HG03558 (cell line): ENCODE measurements around the gene KDM6B.

Source experiments
- ATAC-seq: cut with Tn5 transposase; IDR thresholded peaks from one replicate; pipeline ENCODE4 v1.9.1; 2021; ENCODE audit warnings: moderate number of reproducible peaks; ENCODE audit not compliant: unreplicated experiment; ENCODE audit errors: extremely low read depth

Gene KDM6B

GRCh38 chr17:7838090-7839075 lies 4.4 kb downstream of the KDM6B start:
- no peak for ATAC-seq

GRCh38 chr17:7839190-7839875 lies 5.3 kb downstream of the KDM6B start:
- no peak for ATAC-seq

GRCh38 chr17:7839876-7840261 lies 5.9 kb downstream of the KDM6B start:
- ATAC-seq, result no peak

GRCh38 chr17:7840441-7840840 lies 6.4 kb downstream of the KDM6B start:
- ATAC-seq, result no peak

- ATAC-seq, result no peak
Observed at GRCh38 chr17:7840875-7841274, 6.9 kb downstream of the KDM6B start.

GRCh38 chr17:7841396-7841914 lies 7.4 kb downstream of the KDM6B start:
- no peak for ATAC-seq

GRCh38 chr17:7841915-7842379 lies 7.9 kb downstream of the KDM6B start:
- ATAC-seq, result no peak

GRCh38 chr17:7842380-7843256 lies 8.6 kb downstream of the KDM6B start:
- no peak for ATAC-seq

GRCh38 chr17:7843257-7843535 lies 9.2 kb downstream of the KDM6B start:
- no peak for ATAC-seq

GRCh38 chr17:7843536-7844291 lies 9.7 kb downstream of the KDM6B start:
- ATAC-seq, result no peak

GRCh38 chr17:7844292-7845154 lies 10.5 kb downstream of the KDM6B start:
- ATAC-seq, result no peak

GRCh38 chr17:7845359-7846062 lies 11.5 kb downstream of the KDM6B start:
- ATAC-seq, result no peak

GRCh38 chr17:7846063-7846735 lies 12.2 kb downstream of the KDM6B start:
- ATAC-seq, result no peak

GRCh38 chr17:7846765-7847661 lies 13.0 kb downstream of the KDM6B start:
- no peak for ATAC-seq

GRCh38 chr17:7848131-7848579 lies 14.1 kb downstream of the KDM6B start:
- no peak for ATAC-seq

- no peak for ATAC-seq
Observed at GRCh38 chr17:7848739-7849129, 14.7 kb downstream of the KDM6B start.
